ENCODE measurements around the gene PTPRD.

GRCh38 chr9:8725635-8726034, 1887.2 kb downstream of the PTPRD start:
- TF ChIP-seq CTCF (conservative IDR thresholded peaks at IDR 0.05; ENCODE audit: low read length) (no peak), EZH2phosphoT487 (IDR thresholded peaks at IDR 0.05; ENCODE audit: borderline replicate concordance) (no peak)

All from Loucy (cell line).